GM12878 (cell line): ENCODE measurements around the gene CSF1. TPM values are rescaled to one million over a fixed set of nuclear protein-coding genes. Genes with fewer than 3 reads are reported as not detected.

ENCODE experiments used
- ATF7 ChIP-seq: fragments of 450-650 bp; IDR thresholded peaks from 2 replicates; pipeline ENCODE4 v1.6.1; 2016; ENCODE audit warnings: low read depth, mild to moderate bottlenecking
- BHLHE40 ChIP-seq, 2 experiments: fragments of 450-650 bp in 1 of 2; IDR thresholded peaks; 2 replicates each; pipeline ENCODE4 v1.6.1; 2011 to 2017; ENCODE audit warnings: low read depth in 2 of 2, borderline replicate concordance in 1 of 2, improper control_type of control experiment in 1 of 2, low read length in 1 of 2, mild to moderate bottlenecking in 1 of 2
- ELK1 ChIP-seq: IDR thresholded peaks from 2 replicates; pipeline ENCODE4 v1.6.1; 2012; ENCODE audit warnings: low read depth, low read length, improper control_type of control experiment
- ETV6 ChIP-seq, 2 experiments: fragments of 450-650 bp in 1 of 2; IDR thresholded peaks in 1 of 2; conservative IDR thresholded peaks in 1 of 2; 2 replicates each; pipeline ENCODE4 v1.6.1; 2014; ENCODE audit warnings: antibody characterized with exemption in 1 of 2, borderline replicate concordance in 1 of 2, low read depth in 1 of 2, mild to moderate bottlenecking in 1 of 2, moderate library complexity in 1 of 2
- FOS ChIP-seq: IDR thresholded peaks from 3 replicates; pipeline ENCODE4 v1.6.1; 2011; ENCODE audit warnings: borderline replicate concordance; ENCODE audit not compliant: insufficient read length; ENCODE audit errors: extremely low read depth
- FOXM1 ChIP-seq: IDR thresholded peaks from 2 replicates; pipeline ENCODE4 v1.6.1; 2012; ENCODE audit warnings: low read depth, mild to moderate bottlenecking, inconsistent platforms, low read length, moderate library complexity
- MTA2 ChIP-seq: fragments of 450-650 bp; IDR thresholded peaks from 2 replicates; pipeline ENCODE4 v1.6.1; 2016; ENCODE audit warnings: low read depth, mild to moderate bottlenecking, moderate library complexity
- MXI1 ChIP-seq: fragments of 150-350 bp; IDR thresholded peaks from 2 replicates; pipeline ENCODE4 v1.6.1; 2011; ENCODE audit warnings: low read depth, mild to moderate bottlenecking, inconsistent platforms, low read length, improper control_type of control experiment
- NFYA ChIP-seq: IDR thresholded peaks from 2 replicates; pipeline ENCODE4 v1.6.1; 2011; ENCODE audit warnings: low read depth, mild to moderate bottlenecking, low read length, improper control_type of control experiment, borderline replicate concordance
- NR2C1 ChIP-seq: fragments of 450-650 bp; IDR thresholded peaks from 2 replicates; pipeline ENCODE4 v1.6.1; 2017; ENCODE audit warnings: antibody characterized with exemption, mild to moderate bottlenecking, moderate library complexity
- SKIL ChIP-seq: fragments of 450-650 bp; IDR thresholded peaks from 2 replicates; pipeline ENCODE4 v1.6.1; 2017; ENCODE audit warnings: mild to moderate bottlenecking, low read depth, inconsistent platforms; ENCODE audit not compliant: poor library complexity, severe bottlenecking
- TAF1 ChIP-seq: IDR thresholded peaks from 2 replicates; pipeline ENCODE4 v1.6.1; 2011; ENCODE audit warnings: mild to moderate bottlenecking, low read depth, low read length, borderline replicate concordance
- TCF12 ChIP-seq: IDR thresholded peaks from 2 replicates; pipeline ENCODE4 v1.6.1; 2011; ENCODE audit warnings: low read depth, mild to moderate bottlenecking, low read length
- YY1 ChIP-seq: IDR thresholded peaks from 2 replicates; pipeline ENCODE4 v1.6.1; 2011; ENCODE audit warnings: low read depth, mild to moderate bottlenecking, low read length
- ZNF24 ChIP-seq: fragments of 450-650 bp; IDR thresholded peaks from 2 replicates; pipeline ENCODE4 v1.6.1; 2017; ENCODE audit warnings: antibody characterized with exemption, mild to moderate bottlenecking
- ZNF622 ChIP-seq: fragments of 450-650 bp; IDR thresholded peaks from 2 replicates; pipeline ENCODE4 v1.6.1; 2017; ENCODE audit warnings: mild to moderate bottlenecking, inconsistent platforms
- ZZZ3 ChIP-seq: IDR thresholded peaks from 2 replicates; pipeline ENCODE4 v1.6.1; 2011; ENCODE audit warnings: low read depth; ENCODE audit not compliant: control insufficient read depth, insufficient read length
- polyA plus RNA-seq, 11 experiments: library from polyadenylated mRNA; depleted of rRNA in 4 of 11; unstranded in 6 of 11; stranded (reverse) in 5 of 11; fragments of >200 nt; fragmentation: Nextera tagmentation in 4 of 11; fragmentation: Illumina TruSeq in 1 of 11; extraction: Ambion mirVana in 4 of 11; extraction: Trizol in 1 of 11; gene quantifications; 1 replicate in 1 of 11; 2 replicates in 10 of 11; pipeline versions ENCODE4 v1.2.1 to v1.2.3, GENCODE V29; 2011 to 2016; ENCODE audit warnings: inconsistent platforms in 2 of 11, missing spikeins in 2 of 11, low read depth in 1 of 11
- total RNA-seq, 4 experiments: library from RNA; depleted of rRNA in 3 of 4; stranded (reverse); fragments of >200 nt in 3 of 4; fragmentation: Illumina TruSeq in 1 of 4; extraction: Trizol in 1 of 4; gene quantifications; 2 replicates each; pipeline versions ENCODE4 v1.2.1 to v1.2.3, GENCODE V29; 2013 to 2021
- TF ChIP-seq, protein P1 (sequence below): fragments of 450-650 bp; IDR thresholded peaks from 2 replicates; pipeline ENCODE4 v1.6.1; 2018; ENCODE audit warnings: borderline replicate concordance, mild to moderate bottlenecking; ENCODE audit not compliant: partially characterized antibody
- TF ChIP-seq, protein P2 (sequence below): IDR thresholded peaks from 2 replicates; pipeline ENCODE4 v1.6.1; 2012; ENCODE audit warnings: mild to moderate bottlenecking, low read depth, low read length

CSF1 gene
- total and polyA plus RNA-seq, 10 of the 15 experiments (the other 5 are each of a cell fraction or from before 2014, with no cell fraction given), result 1.2 to 32.4 (median 13.0) TPM

DNA sequence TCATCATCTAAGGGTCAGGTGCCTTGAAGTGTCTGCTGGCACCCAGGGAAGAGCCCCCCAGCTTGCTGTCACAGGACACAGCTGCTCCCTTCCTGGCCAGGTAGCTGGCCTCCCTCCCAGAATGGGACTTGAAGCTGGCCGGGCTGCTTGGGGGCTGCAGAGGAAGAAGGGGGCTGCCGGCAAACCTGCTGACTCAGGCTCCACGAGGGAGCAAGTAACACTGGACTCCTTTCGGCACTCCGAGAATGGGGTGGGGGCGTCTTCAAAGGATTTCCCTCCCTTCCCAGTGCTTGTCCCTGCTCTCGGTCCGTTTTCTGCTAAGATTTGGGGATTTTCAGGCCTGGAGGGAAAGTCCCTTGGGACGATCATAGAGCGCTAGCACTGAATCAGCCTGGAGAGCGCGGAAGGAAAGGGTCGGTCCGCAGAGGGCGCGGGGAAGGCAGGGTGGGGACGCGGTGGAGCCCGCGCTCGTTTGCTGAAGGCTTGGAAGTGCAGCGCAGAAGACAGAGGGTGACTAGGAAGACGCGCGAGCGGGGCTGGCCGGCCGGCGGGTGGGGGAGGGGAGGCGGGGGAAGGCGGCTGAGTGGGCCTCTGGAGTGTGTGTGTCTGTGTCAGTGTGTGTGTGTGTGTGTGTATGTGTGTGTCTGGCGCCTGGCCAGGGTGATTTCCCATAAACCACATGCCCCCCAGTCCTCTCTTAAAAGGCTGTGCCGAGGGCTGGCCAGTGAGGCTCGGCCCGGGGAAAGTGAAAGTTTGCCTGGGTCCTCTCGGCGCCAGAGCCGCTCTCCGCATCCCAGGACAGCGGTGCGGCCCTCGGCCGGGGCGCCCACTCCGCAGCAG lies at the start of gene CSF1 (continued):
- no peak; the same call in 1 of the 2 replicates for TF ChIP-seq TAF1
- TF ChIP-seq ETV6 (conservative IDR thresholded peaks at IDR 0.05 in 1 of 2, IDR thresholded peaks at IDR 0.05 in 1 of 2; ENCODE audit: borderline replicate concordance in 1 of 2, low read depth in 1 of 2), result no peak
- no peak for TF ChIP-seq ZZZ3
- TF ChIP-seq FOS, result no peak
- no peak for TF ChIP-seq ZNF24
- TF ChIP-seq YY1, result no peak
- 0 out of 2 replicates have a peak, but pooled peaks have one; percentile 11 for TF ChIP-seq ATF7
- no peak for TF ChIP-seq MXI1
- TF ChIP-seq, protein P1, sequence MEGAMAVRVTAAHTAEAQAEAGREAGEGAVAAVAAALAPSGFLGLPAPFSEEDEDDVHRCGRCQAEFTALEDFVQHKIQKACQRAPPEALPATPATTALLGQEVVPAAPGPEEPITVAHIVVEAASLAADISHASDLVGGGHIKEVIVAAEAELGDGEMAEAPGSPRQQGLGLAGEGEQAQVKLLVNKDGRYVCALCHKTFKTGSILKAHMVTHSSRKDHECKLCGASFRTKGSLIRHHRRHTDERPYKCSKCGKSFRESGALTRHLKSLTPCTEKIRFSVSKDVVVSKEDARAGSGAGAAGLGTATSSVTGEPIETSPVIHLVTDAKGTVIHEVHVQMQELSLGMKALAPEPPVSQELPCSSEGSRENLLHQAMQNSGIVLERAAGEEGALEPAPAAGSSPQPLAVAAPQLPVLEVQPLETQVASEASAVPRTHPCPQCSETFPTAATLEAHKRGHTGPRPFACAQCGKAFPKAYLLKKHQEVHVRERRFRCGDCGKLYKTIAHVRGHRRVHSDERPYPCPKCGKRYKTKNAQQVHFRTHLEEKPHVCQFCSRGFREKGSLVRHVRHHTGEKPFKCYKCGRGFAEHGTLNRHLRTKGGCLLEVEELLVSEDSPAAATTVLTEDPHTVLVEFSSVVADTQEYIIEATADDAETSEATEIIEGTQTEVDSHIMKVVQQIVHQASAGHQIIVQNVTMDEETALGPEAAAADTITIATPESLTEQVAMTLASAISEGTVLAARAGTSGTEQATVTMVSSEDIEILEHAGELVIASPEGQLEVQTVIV, result no peak
- TF ChIP-seq MTA2, result 0 out of 2 replicates have a peak, but pooled peaks have one; percentile 30
- no peak for TF ChIP-seq NR2C1
- no peak for TF ChIP-seq TCF12
- TF ChIP-seq SKIL, result peak; percentile 49
- TF ChIP-seq ZNF622, result no peak
- no peak for TF ChIP-seq FOXM1
- TF ChIP-seq, protein P2, sequence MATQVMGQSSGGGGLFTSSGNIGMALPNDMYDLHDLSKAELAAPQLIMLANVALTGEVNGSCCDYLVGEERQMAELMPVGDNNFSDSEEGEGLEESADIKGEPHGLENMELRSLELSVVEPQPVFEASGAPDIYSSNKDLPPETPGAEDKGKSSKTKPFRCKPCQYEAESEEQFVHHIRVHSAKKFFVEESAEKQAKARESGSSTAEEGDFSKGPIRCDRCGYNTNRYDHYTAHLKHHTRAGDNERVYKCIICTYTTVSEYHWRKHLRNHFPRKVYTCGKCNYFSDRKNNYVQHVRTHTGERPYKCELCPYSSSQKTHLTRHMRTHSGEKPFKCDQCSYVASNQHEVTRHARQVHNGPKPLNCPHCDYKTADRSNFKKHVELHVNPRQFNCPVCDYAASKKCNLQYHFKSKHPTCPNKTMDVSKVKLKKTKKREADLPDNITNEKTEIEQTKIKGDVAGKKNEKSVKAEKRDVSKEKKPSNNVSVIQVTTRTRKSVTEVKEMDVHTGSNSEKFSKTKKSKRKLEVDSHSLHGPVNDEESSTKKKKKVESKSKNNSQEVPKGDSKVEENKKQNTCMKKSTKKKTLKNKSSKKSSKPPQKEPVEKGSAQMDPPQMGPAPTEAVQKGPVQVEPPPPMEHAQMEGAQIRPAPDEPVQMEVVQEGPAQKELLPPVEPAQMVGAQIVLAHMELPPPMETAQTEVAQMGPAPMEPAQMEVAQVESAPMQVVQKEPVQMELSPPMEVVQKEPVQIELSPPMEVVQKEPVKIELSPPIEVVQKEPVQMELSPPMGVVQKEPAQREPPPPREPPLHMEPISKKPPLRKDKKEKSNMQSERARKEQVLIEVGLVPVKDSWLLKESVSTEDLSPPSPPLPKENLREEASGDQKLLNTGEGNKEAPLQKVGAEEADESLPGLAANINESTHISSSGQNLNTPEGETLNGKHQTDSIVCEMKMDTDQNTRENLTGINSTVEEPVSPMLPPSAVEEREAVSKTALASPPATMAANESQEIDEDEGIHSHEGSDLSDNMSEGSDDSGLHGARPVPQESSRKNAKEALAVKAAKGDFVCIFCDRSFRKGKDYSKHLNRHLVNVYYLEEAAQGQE, result peak; percentile 23; the same call in 1 of the 2 replicates
- TF ChIP-seq NFYA, result no peak
- 0 out of 4 replicates have a peak, but pooled peaks have one; percentile 6 to 23 for TF ChIP-seq BHLHE40 (IDR thresholded peaks at IDR 0.05; ENCODE audit: borderline replicate concordance in 1 of 2, low read depth in 2 of 2, low read length in 1 of 2)
- TF ChIP-seq ELK1, result no peak
